Measurements from ENCODE around the gene NOP10.

The NOP10 gene

DNA sequence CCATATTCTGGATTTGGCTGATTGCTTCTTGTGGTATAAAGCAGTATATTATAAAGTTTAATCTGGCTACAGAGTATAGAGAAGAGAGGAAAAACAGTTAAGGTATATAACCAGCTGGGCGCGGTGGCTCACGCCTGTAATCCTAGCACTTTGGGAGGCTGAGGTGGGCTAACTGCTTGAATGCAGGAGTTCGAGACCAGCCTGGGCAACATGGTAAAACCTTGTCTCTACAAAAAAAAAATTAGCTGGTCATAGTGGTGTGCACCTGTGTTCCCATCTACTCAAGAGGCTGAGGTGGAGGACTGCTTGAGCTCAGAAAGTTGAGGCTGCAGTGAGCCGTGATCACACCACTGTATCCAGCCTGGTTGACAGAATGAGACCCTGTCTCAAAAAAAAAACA lies 12.7 kb downstream of the NOP10 start:
- Histone ChIP-seq H3K4me3 (ENCODE audit: low read depth in 1 of 2, low read length in 1 of 2) (no peak overlapping the region), H3K27ac (peak overlapping the region; percentile 99), H3K36me3 (peaks cover 9% of the 10 kb centered on the region), H3K4me1 (ENCODE audit: control insufficient read depth in 1 of 2, insufficient read depth in 1 of 2, low read depth in 1 of 2, low read length in 1 of 2) (peaks cover 69 to 78% of the 10 kb centered on the region in 2 experiments), H3K9me3 (no peaks in the 10 kb centered on the region), H3K27me3 (no peaks in the 10 kb centered on the region)
- TF ChIP-seq, protein P1, sequence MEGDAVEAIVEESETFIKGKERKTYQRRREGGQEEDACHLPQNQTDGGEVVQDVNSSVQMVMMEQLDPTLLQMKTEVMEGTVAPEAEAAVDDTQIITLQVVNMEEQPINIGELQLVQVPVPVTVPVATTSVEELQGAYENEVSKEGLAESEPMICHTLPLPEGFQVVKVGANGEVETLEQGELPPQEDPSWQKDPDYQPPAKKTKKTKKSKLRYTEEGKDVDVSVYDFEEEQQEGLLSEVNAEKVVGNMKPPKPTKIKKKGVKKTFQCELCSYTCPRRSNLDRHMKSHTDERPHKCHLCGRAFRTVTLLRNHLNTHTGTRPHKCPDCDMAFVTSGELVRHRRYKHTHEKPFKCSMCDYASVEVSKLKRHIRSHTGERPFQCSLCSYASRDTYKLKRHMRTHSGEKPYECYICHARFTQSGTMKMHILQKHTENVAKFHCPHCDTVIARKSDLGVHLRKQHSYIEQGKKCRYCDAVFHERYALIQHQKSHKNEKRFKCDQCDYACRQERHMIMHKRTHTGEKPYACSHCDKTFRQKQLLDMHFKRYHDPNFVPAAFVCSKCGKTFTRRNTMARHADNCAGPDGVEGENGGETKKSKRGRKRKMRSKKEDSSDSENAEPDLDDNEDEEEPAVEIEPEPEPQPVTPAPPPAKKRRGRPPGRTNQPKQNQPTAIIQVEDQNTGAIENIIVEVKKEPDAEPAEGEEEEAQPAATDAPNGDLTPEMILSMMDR (IDR thresholded peaks at IDR 0.05) = no peak

- Histone ChIP-seq H3K27ac (peak overlapping the region; percentile 99), H3K27me3 (no peaks in the 10 kb centered on the region), H3K4me1 (ENCODE audit: control insufficient read depth in 1 of 2, insufficient read depth in 1 of 2, low read depth in 1 of 2, low read length in 1 of 2) (peaks cover 60 to 83% of the 10 kb centered on the region in 2 experiments), H3K9me3 (no peaks in the 10 kb centered on the region), H3K4me3 (ENCODE audit: low read depth in 1 of 2, low read length in 1 of 2) (no peak overlapping the region), H3K36me3 (peaks cover 9% of the 10 kb centered on the region)
- TF ChIP-seq, protein P1 (IDR thresholded peaks at IDR 0.05) = no peak
Observed at GRCh38 chr15:34329006-34329405, 13.9 kb downstream of the NOP10 start.

DNA sequence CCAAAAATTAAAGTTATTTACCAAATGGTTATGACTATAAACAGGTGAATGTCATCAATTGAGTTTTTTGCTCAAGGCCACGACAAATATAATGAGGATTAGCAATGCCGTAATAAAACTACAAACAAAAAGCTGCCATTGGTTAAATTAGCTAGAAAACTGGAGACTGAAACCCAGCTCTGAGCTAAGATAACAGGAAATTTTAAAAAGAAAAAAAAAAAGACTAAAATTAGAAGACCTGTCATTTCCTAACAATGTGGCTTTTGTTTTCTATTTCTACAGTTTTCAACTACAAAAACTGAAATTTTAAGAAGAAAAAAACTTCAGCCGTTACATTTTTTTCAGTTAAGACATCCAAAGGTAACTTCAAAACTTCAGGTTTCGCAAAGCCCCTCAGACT lies 15.0 kb downstream of the NOP10 start:
- no peaks in the 10 kb centered on the region for H3K27me3 ChIP-seq
- H3K9me3 ChIP-seq = no peaks in the 10 kb centered on the region
- H3K36me3 ChIP-seq = peaks cover 9% of the 10 kb centered on the region
- H3K27ac ChIP-seq = peak overlapping the region; percentile 99
- TF ChIP-seq, protein P1 (IDR thresholded peaks at IDR 0.05) = no peak
- H3K4me1 ChIP-seq (ENCODE audit: control insufficient read depth in 1 of 2, insufficient read depth in 1 of 2, low read depth in 1 of 2, low read length in 1 of 2) = peaks cover 55 to 82% of the 10 kb centered on the region in 2 experiments
- H3K4me3 ChIP-seq (ENCODE audit: low read depth in 1 of 2, low read length in 1 of 2) = no peak overlapping the region

GRCh38 chr15:34325368-34325767 lies 17.6 kb downstream of the NOP10 start:
- Histone ChIP-seq H3K36me3 (no peaks in the 10 kb centered on the region), H3K27ac (peak overlapping the region; percentile 51), H3K9me3 (no peaks in the 10 kb centered on the region), H3K27me3 (no peaks in the 10 kb centered on the region), H3K4me3 (ENCODE audit: low read depth in 1 of 2, low read length in 1 of 2) (no peak overlapping the region), H3K4me1 (ENCODE audit: control insufficient read depth in 1 of 2, insufficient read depth in 1 of 2, low read depth in 1 of 2, low read length in 1 of 2) (peaks cover 49 to 62% of the 10 kb centered on the region in 2 experiments)
- TF ChIP-seq, protein P1 (IDR thresholded peaks at IDR 0.05) = no peak

- Histone ChIP-seq H3K36me3 (no peaks in the 10 kb centered on the region), H3K27ac (peak overlapping the region; percentile 51), H3K27me3 (no peaks in the 10 kb centered on the region), H3K4me1 (ENCODE audit: control insufficient read depth in 1 of 2, insufficient read depth in 1 of 2, low read depth in 1 of 2, low read length in 1 of 2) (peaks cover 44 to 58% of the 10 kb centered on the region in 2 experiments), H3K9me3 (no peaks in the 10 kb centered on the region), H3K4me3 (ENCODE audit: low read depth in 1 of 2, low read length in 1 of 2) (no peak overlapping the region)
- TF ChIP-seq, protein P1 (IDR thresholded peaks at IDR 0.05) = no peak
Observed at GRCh38 chr15:34324933-34325332, 18.0 kb downstream of the NOP10 start.

DNA sequence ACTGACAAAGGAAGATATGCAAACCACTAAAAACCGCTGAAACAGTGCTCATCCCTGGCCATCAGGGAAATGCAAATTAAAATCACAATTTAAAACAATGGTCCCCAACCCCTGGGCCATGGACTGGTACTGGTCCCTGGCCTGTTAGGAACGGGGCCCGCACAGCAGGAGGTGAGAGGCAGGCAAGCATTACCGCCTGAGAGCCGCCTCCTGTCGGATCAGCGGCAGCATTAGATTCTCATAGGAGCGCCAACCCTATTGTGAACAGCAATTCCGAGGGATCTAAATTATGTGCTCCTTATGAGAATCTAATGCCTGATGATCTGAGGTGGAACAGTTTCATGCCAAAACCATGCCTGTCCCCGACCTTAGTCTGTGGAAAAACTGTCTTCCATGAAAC lies 19.7 kb downstream of the NOP10 start:
- no peaks in the 10 kb centered on the region for H3K9me3 ChIP-seq
- H3K36me3 ChIP-seq = no peaks in the 10 kb centered on the region
- H3K27me3 ChIP-seq = no peaks in the 10 kb centered on the region
- TF ChIP-seq, protein P1 (IDR thresholded peaks at IDR 0.05) = no peak
- H3K4me3 ChIP-seq (ENCODE audit: low read depth in 1 of 2, low read length in 1 of 2) = no peak overlapping the region
- H3K27ac ChIP-seq = peak overlapping the region; percentile 45
- peaks cover 40 to 54% of the 10 kb centered on the region in 2 experiments for H3K4me1 ChIP-seq (ENCODE audit: control insufficient read depth in 1 of 2, insufficient read depth in 1 of 2, low read depth in 1 of 2, low read length in 1 of 2)

Measured in neutrophil (primary cell).